Measurements from ENCODE around the gene ASIC5. TPM values are rescaled to one million over a fixed set of nuclear protein-coding genes. Genes with fewer than 3 reads are reported as not detected.

ASIC5 gene
- total RNA-seq, 1 donor, result not detected

DNA sequence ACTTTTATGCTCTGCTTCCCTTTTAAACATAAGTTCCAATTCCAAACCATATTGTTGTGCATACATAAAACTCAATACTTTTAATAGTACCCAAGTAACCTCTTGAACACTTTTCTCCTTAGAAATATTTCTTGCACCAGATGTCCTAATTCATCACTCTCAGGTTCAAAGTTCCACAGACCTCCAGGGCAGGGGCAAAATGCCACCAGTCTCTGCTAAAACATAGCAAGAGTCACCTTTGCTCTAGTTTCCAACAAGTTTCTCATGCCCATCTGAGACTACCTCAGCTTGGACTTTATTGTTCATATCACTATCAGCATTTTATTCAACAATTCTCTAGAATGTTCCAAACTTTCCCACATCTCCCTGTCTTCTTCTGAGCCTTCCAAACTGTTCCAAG lies 13.7 kb upstream of the ASIC5 start:
- Histone ChIP-seq H3K79me2 (ENCODE audit: insufficient read depth, low read length) (no peaks in the 10 kb centered on the region), H3K9me3 (ENCODE audit: low read depth, low read length) (peaks cover 2% of the 10 kb centered on the region), H3K4me2 (ENCODE audit: insufficient read depth, low read length) (no peak overlapping the region), H3K4me3 (ENCODE audit: insufficient read depth, low read length) (no peak overlapping the region), H3K36me3 (ENCODE audit: insufficient read depth, low read length) (no peaks in the 10 kb centered on the region), H3K4me1 (ENCODE audit: insufficient read depth, low read length) (no peaks in the 10 kb centered on the region), H2AFZ (ENCODE audit: low read length) (no peak overlapping the region), H3K27ac (ENCODE audit: low read depth, low read length) (no peak overlapping the region), H4K20me1 (ENCODE audit: insufficient read depth, low read length) (no peaks in the 10 kb centered on the region), H3K27me3 (ENCODE audit: insufficient read depth, low read length) (no peaks in the 10 kb centered on the region)
- TF ChIP-seq, protein P1, sequence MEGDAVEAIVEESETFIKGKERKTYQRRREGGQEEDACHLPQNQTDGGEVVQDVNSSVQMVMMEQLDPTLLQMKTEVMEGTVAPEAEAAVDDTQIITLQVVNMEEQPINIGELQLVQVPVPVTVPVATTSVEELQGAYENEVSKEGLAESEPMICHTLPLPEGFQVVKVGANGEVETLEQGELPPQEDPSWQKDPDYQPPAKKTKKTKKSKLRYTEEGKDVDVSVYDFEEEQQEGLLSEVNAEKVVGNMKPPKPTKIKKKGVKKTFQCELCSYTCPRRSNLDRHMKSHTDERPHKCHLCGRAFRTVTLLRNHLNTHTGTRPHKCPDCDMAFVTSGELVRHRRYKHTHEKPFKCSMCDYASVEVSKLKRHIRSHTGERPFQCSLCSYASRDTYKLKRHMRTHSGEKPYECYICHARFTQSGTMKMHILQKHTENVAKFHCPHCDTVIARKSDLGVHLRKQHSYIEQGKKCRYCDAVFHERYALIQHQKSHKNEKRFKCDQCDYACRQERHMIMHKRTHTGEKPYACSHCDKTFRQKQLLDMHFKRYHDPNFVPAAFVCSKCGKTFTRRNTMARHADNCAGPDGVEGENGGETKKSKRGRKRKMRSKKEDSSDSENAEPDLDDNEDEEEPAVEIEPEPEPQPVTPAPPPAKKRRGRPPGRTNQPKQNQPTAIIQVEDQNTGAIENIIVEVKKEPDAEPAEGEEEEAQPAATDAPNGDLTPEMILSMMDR (IDR thresholded peaks at IDR 0.05; ENCODE audit: extremely low read depth, low read depth, low read length), result no peak
- DNase-seq (ENCODE audit: insufficient read length, low spot score, missing footprints), result no peak

GRCh38 chr4:155878611-155879010 lies 12.5 kb upstream of the ASIC5 start:
- DNase-seq (ENCODE audit: insufficient read length, low spot score, missing footprints), result no peak
- no peak overlapping the region for H3K27ac ChIP-seq (ENCODE audit: low read depth, low read length)
- no peaks in the 10 kb centered on the region for H3K27me3 ChIP-seq (ENCODE audit: insufficient read depth, low read length)
- H3K4me2 ChIP-seq (ENCODE audit: insufficient read depth, low read length), result no peak overlapping the region
- no peak overlapping the region for H3K4me3 ChIP-seq (ENCODE audit: insufficient read depth, low read length)
- H3K36me3 ChIP-seq (ENCODE audit: insufficient read depth, low read length), result no peaks in the 10 kb centered on the region
- H3K4me1 ChIP-seq (ENCODE audit: insufficient read depth, low read length), result no peaks in the 10 kb centered on the region
- no peaks in the 10 kb centered on the region for H3K79me2 ChIP-seq (ENCODE audit: insufficient read depth, low read length)
- TF ChIP-seq, protein P1 (IDR thresholded peaks at IDR 0.05; ENCODE audit: extremely low read depth, low read depth, low read length), result no peak
- H4K20me1 ChIP-seq (ENCODE audit: insufficient read depth, low read length), result no peaks in the 10 kb centered on the region
- H3K9me3 ChIP-seq (ENCODE audit: low read depth, low read length), result peaks cover 6% of the 10 kb centered on the region
- no peak overlapping the region for H2AFZ ChIP-seq (ENCODE audit: low read length)

GRCh38 chr4:155877971-155878370 lies 11.9 kb upstream of the ASIC5 start:
- TF ChIP-seq, protein P1 (IDR thresholded peaks at IDR 0.05; ENCODE audit: extremely low read depth, low read depth, low read length), result no peak
- no peak overlapping the region for H3K27ac ChIP-seq (ENCODE audit: low read depth, low read length)
- no peak overlapping the region for H2AFZ ChIP-seq (ENCODE audit: low read length)
- H4K20me1 ChIP-seq (ENCODE audit: insufficient read depth, low read length), result no peaks in the 10 kb centered on the region
- no peak overlapping the region for H3K4me2 ChIP-seq (ENCODE audit: insufficient read depth, low read length)
- peaks cover 6% of the 10 kb centered on the region for H3K9me3 ChIP-seq (ENCODE audit: low read depth, low read length)
- H3K4me3 ChIP-seq (ENCODE audit: insufficient read depth, low read length), result no peak overlapping the region
- no peaks in the 10 kb centered on the region for H3K4me1 ChIP-seq (ENCODE audit: insufficient read depth, low read length)
- no peaks in the 10 kb centered on the region for H3K79me2 ChIP-seq (ENCODE audit: insufficient read depth, low read length)
- no peaks in the 10 kb centered on the region for H3K27me3 ChIP-seq (ENCODE audit: insufficient read depth, low read length)
- DNase-seq (ENCODE audit: insufficient read length, low spot score, missing footprints), result no peak
- H3K36me3 ChIP-seq (ENCODE audit: insufficient read depth, low read length), result no peaks in the 10 kb centered on the region

DNA sequence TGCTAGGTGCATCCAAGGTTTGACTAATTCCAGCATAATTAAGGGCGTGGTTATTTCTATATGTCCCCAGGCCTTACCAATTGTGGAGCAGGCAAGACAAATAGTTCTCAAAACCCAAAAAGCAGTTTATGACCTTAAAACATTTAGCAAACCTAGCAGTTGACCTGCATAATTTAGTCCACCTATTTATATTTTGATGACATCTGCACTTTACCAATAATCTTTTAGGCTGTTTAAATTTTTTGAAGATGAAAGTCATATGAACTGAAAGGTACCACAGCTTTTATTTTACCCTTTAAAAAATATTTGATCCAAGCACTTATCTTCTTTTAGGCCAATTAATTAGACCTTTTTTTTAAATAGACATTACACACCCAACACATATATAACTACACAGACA lies 9.8 kb upstream of the ASIC5 start:
- no peak overlapping the region for H2AFZ ChIP-seq (ENCODE audit: low read length)
- H3K27me3 ChIP-seq (ENCODE audit: insufficient read depth, low read length), result no peaks in the 10 kb centered on the region
- H4K20me1 ChIP-seq (ENCODE audit: insufficient read depth, low read length), result no peaks in the 10 kb centered on the region
- H3K4me1 ChIP-seq (ENCODE audit: insufficient read depth, low read length), result no peaks in the 10 kb centered on the region
- H3K27ac ChIP-seq (ENCODE audit: low read depth, low read length), result no peak overlapping the region
- TF ChIP-seq, protein P1 (IDR thresholded peaks at IDR 0.05; ENCODE audit: extremely low read depth, low read depth, low read length), result no peak
- H3K4me2 ChIP-seq (ENCODE audit: insufficient read depth, low read length), result no peak overlapping the region
- peaks cover 6% of the 10 kb centered on the region for H3K9me3 ChIP-seq (ENCODE audit: low read depth, low read length)
- no peak for DNase-seq (ENCODE audit: insufficient read length, low spot score, missing footprints)
- H3K4me3 ChIP-seq (ENCODE audit: insufficient read depth, low read length), result no peak overlapping the region
- H3K79me2 ChIP-seq (ENCODE audit: insufficient read depth, low read length), result no peaks in the 10 kb centered on the region
- H3K36me3 ChIP-seq (ENCODE audit: insufficient read depth, low read length), result no peaks in the 10 kb centered on the region

Measured in osteoblast (primary cell).